OCI-LY1 (cell line): ENCODE results near the gene VPS35L.

ENCODE experiments used
- H2AFZ ChIP-seq: fragments of 200-600 bp; sonication (generic), shearing (Covaris generic); 2 replicates; pipeline ENCODE4 v1.6.0; 2014; ENCODE audit warnings: antibody characterized with exemption, mild to moderate bottlenecking, low read length
- H3F3A ChIP-seq: fragments of 200-600 bp; sonication (generic), shearing (Covaris generic); 2 replicates; pipeline ENCODE4 v1.6.0; 2014; ENCODE audit warnings: mild to moderate bottlenecking, antibody characterized with exemption, low read length, moderate library complexity; ENCODE audit not compliant: insufficient read depth
- H3K27ac ChIP-seq: fragments of 200-600 bp; sonication (generic); 2 replicates; pipeline ENCODE4 v1.5.1; 2014; ENCODE audit warnings: low read length, mixed run types, mild to moderate bottlenecking, low read depth; ENCODE audit not compliant: poor library complexity, severe bottlenecking
- H3K27me3 ChIP-seq: fragments of 200-600 bp; sonication (generic); 2 replicates; pipeline ENCODE4 v1.6.0; 2014; ENCODE audit warnings: antibody characterized with exemption, mild to moderate bottlenecking, low read length, moderate library complexity; ENCODE audit not compliant: insufficient read depth
- H3K36me3 ChIP-seq: fragments of 200-600 bp; sonication (generic); 2 replicates; pipeline ENCODE4 v1.6.1; 2014; ENCODE audit warnings: mild to moderate bottlenecking, antibody characterized with exemption, low read length, moderate library complexity, mixed read lengths; ENCODE audit not compliant: insufficient read depth
- H3K4me1 ChIP-seq: fragments of 200-600 bp; sonication (generic); 2 replicates; pipeline ENCODE4 v1.5.1; 2014; ENCODE audit warnings: mild to moderate bottlenecking, low read length, moderate library complexity; ENCODE audit not compliant: insufficient read depth, severe bottlenecking
- H3K4me2 ChIP-seq: fragments of 200-600 bp; sonication (generic), shearing (Covaris generic); 2 replicates; pipeline ENCODE4 v1.6.1; 2014; ENCODE audit warnings: low read length
- H3K4me3 ChIP-seq: fragments of 200-600 bp; sonication (generic); 2 replicates; pipeline ENCODE4 v1.5.1; 2014; ENCODE audit warnings: low read length, low read depth, mild to moderate bottlenecking, mixed read lengths; ENCODE audit not compliant: poor library complexity, severe bottlenecking
- H3K79me2 ChIP-seq: fragments of 200-600 bp; shearing (Covaris generic); 2 replicates; pipeline ENCODE4 v1.6.1; 2016; ENCODE audit warnings: mixed run types, low read length, mixed read lengths; ENCODE audit not compliant: insufficient read depth
- H3K9ac ChIP-seq: fragments of 200-600 bp; sonication (generic), shearing (Covaris generic); 2 replicates; pipeline ENCODE4 v1.6.1; 2014; ENCODE audit warnings: mild to moderate bottlenecking, low read length, mixed read lengths
- H3K9me2 ChIP-seq: fragments of 200-600 bp; sonication (generic), shearing (Covaris generic); 2 replicates; pipeline ENCODE4 v1.6.1; 2014; ENCODE audit warnings: low read depth, mild to moderate bottlenecking, low read length, mixed read lengths
- H3K9me3 ChIP-seq: fragments of 200-600 bp; shearing (Covaris generic); 2 replicates; pipeline ENCODE4 v1.6.1; 2014; ENCODE audit warnings: low read length, mixed read lengths
- H4K20me1 ChIP-seq: fragments of 200-600 bp; sonication (generic), shearing (Covaris generic); 2 replicates; pipeline ENCODE4 v1.6.0; 2016; ENCODE audit warnings: mild to moderate bottlenecking, low read length; ENCODE audit not compliant: insufficient read depth
- EZH2 ChIP-seq: fragments of 200-600 bp; sonication (generic), shearing (Covaris generic); IDR thresholded peaks from 2 replicates; pipeline ENCODE4 v1.8.0; 2017; ENCODE audit warnings: borderline replicate concordance, mixed run types, mild to moderate bottlenecking, antibody characterized with exemption, low read length, moderate library complexity, mixed read lengths
- TF ChIP-seq, protein P1 (sequence below): fragments of 200-600 bp; sonication (generic), shearing (Covaris generic); IDR thresholded peaks from 2 replicates; pipeline ENCODE4 v1.5.1; 2017; ENCODE audit warnings: mild to moderate bottlenecking, antibody characterized with exemption, low read length, moderate library complexity, mixed read lengths

The VPS35L gene, protein sequence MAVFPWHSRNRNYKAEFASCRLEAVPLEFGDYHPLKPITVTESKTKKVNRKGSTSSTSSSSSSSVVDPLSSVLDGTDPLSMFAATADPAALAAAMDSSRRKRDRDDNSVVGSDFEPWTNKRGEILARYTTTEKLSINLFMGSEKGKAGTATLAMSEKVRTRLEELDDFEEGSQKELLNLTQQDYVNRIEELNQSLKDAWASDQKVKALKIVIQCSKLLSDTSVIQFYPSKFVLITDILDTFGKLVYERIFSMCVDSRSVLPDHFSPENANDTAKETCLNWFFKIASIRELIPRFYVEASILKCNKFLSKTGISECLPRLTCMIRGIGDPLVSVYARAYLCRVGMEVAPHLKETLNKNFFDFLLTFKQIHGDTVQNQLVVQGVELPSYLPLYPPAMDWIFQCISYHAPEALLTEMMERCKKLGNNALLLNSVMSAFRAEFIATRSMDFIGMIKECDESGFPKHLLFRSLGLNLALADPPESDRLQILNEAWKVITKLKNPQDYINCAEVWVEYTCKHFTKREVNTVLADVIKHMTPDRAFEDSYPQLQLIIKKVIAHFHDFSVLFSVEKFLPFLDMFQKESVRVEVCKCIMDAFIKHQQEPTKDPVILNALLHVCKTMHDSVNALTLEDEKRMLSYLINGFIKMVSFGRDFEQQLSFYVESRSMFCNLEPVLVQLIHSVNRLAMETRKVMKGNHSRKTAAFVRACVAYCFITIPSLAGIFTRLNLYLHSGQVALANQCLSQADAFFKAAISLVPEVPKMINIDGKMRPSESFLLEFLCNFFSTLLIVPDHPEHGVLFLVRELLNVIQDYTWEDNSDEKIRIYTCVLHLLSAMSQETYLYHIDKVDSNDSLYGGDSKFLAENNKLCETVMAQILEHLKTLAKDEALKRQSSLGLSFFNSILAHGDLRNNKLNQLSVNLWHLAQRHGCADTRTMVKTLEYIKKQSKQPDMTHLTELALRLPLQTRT

DNA sequence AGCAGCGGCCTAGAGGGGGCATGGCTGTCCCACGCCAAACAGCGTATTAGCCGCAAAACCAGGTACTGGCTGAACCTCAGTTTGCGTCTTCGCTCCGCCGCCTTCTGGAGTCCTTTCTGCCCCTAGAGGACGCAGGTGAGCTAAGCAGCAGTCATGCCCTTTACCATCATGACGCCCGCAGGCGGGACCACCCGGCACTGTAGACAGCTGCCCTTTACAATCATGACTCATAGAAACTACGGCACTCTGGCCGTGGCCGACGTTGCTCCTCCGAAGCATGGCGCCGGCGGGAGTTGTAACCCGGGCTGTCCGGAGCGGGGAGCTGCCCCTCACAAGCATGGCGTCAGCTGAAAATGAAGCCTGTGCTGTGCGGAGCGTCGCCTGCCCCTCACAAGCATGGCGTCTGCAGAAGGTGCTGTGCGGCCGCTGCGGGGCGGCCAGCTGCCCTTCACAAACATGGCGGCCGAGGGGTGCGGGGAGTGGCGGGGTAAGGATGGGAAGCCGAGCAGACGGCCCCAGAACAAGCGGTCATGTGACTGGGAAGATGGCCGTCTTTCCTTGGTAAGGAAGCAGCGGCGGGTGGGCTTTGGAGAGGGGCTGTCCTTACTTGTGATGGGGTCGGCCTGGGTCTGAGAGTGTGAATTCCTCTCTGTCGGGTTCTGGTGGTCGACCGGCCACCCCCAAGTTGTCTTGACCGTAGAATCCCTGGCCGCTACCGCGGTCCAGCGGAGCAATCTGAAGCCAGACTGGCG lies at the start of gene VPS35L:
Gene VPS35L, plus strand, starts transcription at position 518 of the 752 bp plus-strand sequence. Its CDS starts 27 bp downstream, at position 545.
- Histone ChIP-seq H3K9ac (peak within 1 kb of the TSS; percentile 86), H3K4me3 (peak within 1 kb of the TSS; percentile 84), H3K4me1 (peaks cover 14% of the 10 kb centered on the region), H3K9me3 (no peaks in the 10 kb centered on the region), H2AFZ (no peak within 1 kb of the TSS; the same call in 1 of the 2 replicates), H3K4me2 (peak within 1 kb of the TSS; percentile 68), H4K20me1 (no peaks in the 10 kb centered on the region), H3K27me3 (no peaks in the 10 kb centered on the region), H3K36me3 (peaks cover 14% of the 10 kb centered on the region; the same call in 1 of the 2 replicates), H3F3A (no peaks in the 10 kb centered on the region; the same call in 1 of the 2 replicates), H3K79me2 (no peaks in the 10 kb centered on the region), H3K9me2 (no peaks in the 10 kb centered on the region), H3K27ac (peak within 1 kb of the TSS; percentile 86)
- TF ChIP-seq, protein P1, sequence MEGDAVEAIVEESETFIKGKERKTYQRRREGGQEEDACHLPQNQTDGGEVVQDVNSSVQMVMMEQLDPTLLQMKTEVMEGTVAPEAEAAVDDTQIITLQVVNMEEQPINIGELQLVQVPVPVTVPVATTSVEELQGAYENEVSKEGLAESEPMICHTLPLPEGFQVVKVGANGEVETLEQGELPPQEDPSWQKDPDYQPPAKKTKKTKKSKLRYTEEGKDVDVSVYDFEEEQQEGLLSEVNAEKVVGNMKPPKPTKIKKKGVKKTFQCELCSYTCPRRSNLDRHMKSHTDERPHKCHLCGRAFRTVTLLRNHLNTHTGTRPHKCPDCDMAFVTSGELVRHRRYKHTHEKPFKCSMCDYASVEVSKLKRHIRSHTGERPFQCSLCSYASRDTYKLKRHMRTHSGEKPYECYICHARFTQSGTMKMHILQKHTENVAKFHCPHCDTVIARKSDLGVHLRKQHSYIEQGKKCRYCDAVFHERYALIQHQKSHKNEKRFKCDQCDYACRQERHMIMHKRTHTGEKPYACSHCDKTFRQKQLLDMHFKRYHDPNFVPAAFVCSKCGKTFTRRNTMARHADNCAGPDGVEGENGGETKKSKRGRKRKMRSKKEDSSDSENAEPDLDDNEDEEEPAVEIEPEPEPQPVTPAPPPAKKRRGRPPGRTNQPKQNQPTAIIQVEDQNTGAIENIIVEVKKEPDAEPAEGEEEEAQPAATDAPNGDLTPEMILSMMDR = peak; percentile 73
- TF ChIP-seq EZH2 = no peak

DNA sequence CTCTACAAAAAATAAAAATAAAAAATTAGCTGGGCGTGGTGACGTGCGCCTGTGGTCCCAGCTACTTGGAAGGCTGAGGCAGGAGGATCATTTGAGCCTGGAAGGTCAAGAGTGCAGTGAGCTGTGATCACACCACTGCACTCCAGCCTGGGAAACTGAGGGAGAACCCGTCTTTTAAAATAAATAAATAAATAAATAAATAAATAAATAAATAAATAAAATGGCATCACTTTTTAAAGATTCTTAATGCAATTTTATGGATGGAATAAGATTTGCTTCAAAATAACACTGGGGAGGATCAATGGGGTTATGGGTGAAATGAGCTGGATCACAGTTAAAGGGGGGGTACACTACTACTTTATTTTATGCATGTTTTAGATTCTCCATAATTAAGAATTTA lies 48.5 kb upstream of the VPS35L start:
- H3K9ac ChIP-seq = no peak overlapping the region
- H3K79me2 ChIP-seq = no peaks in the 10 kb centered on the region
- no peaks in the 10 kb centered on the region for H3K4me1 ChIP-seq
- H4K20me1 ChIP-seq = no peaks in the 10 kb centered on the region
- no peaks in the 10 kb centered on the region for H3K9me3 ChIP-seq
- no peak overlapping the region for H3K4me3 ChIP-seq
- no peak overlapping the region for H3K4me2 ChIP-seq
- no peaks in the 10 kb centered on the region for H3F3A ChIP-seq
- no peak overlapping the region for H3K27ac ChIP-seq
- H3K9me2 ChIP-seq = no peaks in the 10 kb centered on the region
- H2AFZ ChIP-seq = no peak overlapping the region
- H3K27me3 ChIP-seq = no peaks in the 10 kb centered on the region
- H3K36me3 ChIP-seq = peaks cover 81% of the 10 kb centered on the region
- TF ChIP-seq, protein P1 = no peak
- TF ChIP-seq EZH2 = no peak

DNA sequence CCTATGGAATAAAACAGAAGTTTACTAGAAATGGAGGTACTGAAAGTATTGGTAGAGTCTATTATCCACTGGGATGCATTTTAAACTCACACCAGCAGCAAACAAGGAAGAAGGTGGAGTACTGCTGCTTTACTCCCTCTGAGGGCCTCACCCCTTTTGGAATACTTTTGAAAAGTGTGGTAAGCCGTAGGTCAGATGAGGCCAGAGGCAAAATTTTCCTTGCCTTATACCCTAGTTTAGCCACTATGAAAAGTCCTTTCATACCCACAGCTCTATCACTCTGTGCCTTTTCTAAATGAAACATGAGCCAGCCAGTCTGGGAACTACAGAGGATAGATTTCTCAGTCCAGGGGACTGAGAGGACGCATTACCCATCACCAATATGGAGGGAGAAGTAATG lies 47.6 kb upstream of the VPS35L start:
- no peaks in the 10 kb centered on the region for H4K20me1 ChIP-seq
- no peak overlapping the region for H2AFZ ChIP-seq
- H3K4me2 ChIP-seq = no peak overlapping the region
- H3K79me2 ChIP-seq = no peaks in the 10 kb centered on the region
- H3K9me2 ChIP-seq = no peaks in the 10 kb centered on the region
- no peaks in the 10 kb centered on the region for H3K9me3 ChIP-seq
- no peaks in the 10 kb centered on the region for H3K27me3 ChIP-seq
- H3K27ac ChIP-seq = no peak overlapping the region
- H3K9ac ChIP-seq = no peak overlapping the region
- H3F3A ChIP-seq = no peaks in the 10 kb centered on the region
- no peak overlapping the region for H3K4me3 ChIP-seq
- no peaks in the 10 kb centered on the region for H3K4me1 ChIP-seq
- H3K36me3 ChIP-seq = peaks cover 79% of the 10 kb centered on the region
- TF ChIP-seq EZH2 = no peak
- TF ChIP-seq, protein P1 = no peak
